ENCODE results near the gene TNFRSF19.
"Not testable (repeated sequence)": the region's sequence is repeated elsewhere in the genome, so short reads cannot be mapped to it uniquely, and the experiment has no call there.

TNFRSF19 gene

DNA sequence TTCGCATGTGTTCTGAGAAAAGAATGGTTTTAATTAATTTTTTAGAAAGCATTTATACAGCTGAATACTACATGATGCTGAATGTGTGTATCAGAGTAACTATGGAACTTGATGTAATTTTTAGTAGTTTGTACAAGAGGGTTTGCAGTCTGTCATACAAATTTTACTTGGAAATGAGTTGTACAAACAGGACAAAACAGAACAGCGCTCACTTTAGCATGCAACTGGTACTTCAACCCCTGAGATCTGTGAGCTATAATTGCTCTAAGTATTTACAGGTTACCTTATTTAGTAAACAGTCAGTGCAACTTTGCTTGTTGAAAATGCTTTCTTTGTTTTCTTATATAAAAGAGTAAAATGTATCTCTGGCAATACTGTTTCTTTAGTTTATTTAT lies 706 bp downstream of the TNFRSF19 start:
- DNase-seq = no peak

DNA sequence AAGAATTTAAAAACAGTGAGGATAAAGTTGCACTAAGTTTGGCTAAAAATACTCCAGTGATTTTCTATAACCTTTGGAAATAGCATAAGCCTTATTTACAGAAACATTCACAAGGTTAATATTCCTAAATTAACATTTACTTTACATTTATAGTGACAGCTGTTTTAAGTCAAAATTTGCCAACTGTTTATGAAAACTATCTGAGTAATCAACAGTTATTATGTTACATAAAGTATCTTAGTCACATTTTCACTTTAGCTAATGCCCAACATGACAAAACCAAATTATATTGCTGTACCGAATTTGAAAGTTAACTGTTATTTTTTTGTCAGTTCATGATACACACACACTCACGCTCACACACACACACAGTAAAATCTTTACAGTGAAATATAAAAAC lies 1.2 kb downstream of the TNFRSF19 start:
- DNase-seq = no peak

DNA sequence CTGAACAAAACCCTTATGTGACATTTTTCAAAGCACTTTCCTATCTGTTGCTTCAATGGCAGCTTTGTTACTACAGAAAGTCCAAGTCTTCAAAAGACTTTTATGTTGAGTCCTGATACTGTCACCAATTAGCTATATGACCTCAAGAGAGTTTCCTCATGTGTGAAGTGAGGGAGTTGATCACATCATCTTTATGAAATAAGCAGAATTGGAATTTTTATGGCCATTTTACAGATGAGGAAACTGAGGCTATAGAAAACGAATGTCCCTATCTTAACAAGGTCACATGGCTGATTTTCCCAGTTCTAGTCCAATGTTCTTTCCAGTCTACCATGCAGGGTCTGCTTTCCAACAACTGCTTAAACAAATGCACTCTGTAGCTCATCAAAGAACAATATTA lies 2.6 kb downstream of the TNFRSF19 start:
- no peak for DNase-seq

DNA sequence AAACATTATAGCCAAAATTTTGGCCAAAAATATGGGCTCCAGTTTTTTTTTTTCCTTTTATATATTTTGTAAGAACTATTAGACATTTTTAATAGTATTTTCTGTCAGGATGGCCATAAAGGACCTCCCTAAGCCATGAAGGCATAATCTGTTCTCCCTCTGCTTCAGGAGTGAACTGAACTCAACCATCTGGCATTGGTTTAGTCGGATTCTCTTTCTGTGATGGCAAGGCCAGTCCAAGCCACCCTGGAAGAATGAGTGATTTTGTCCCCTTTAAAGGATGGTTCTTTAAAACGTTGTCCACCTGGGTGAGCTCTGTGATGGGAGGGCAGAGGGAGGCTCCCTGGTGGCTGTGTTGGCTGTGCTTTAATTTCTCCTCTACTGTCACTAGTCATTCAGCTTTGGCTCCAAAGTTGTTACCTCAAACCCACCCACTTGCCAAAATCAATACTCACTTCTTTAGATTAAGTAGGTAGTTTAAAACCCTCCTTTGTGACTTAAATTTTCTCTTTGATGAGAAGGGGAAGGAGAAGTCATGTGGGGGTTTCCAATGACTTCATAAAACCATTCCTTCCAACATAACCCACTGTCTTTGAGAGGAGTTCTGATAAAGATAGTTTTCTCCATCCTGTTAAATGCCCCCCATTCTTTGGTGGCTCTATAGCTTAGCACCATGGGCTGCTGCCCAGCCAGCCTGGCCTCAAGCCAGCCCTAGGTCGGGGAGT lies 4.4 kb downstream of the TNFRSF19 start:
- no peak for DNase-seq

DNA sequence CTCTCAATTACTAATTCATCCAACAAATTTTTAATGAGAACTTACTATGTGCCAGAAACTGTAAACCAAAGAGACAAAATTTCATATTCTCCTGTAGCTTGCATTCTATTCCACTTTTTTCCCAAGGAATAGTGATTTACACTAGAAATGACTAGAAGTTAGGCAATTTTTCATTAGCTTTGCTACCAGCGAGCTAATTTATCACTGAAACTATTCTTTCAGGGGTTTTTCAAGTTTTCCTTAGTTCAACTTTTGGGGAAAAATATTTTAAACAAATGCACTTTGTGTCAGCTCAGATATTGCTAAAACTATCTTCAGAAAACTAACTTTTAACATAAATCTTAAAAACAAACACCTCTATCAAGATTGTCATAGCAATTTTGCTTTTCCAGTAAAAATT lies 5.4 kb downstream of the TNFRSF19 start:
- DNase-seq = no peak

DNA sequence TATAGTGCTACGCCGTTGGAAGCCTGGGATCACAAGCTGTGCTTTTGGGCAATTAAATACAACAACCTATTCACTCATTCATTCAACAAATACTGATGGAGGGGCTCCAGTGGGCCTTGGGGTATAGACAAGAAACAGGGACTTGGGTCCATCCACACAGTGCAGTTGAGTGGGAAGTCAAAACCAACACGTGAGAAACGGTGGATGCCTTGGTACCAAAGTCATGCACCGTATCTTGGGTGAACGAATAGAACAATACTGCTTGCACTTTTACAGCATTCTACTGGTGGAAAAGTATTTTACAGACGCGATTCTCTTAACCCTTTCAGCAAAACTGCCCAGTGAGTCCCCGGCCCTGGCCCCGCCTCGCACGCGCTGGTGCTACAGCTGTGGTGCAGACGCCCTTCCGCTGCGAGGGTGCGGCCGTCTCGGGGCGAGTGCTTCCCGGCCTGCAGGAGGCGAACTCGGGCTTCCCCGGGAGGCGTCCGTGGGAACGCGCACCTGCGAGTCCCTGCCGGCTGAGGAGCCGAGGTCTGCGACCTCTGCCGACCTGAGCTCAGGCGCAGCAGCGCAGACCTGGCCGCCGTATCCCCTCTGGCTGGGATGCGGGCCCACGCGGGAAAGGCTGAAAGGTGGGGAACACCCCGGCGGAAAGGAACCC lies 8.3 kb downstream of the TNFRSF19 start:
- peak; percentile 64 for DNase-seq

DNA sequence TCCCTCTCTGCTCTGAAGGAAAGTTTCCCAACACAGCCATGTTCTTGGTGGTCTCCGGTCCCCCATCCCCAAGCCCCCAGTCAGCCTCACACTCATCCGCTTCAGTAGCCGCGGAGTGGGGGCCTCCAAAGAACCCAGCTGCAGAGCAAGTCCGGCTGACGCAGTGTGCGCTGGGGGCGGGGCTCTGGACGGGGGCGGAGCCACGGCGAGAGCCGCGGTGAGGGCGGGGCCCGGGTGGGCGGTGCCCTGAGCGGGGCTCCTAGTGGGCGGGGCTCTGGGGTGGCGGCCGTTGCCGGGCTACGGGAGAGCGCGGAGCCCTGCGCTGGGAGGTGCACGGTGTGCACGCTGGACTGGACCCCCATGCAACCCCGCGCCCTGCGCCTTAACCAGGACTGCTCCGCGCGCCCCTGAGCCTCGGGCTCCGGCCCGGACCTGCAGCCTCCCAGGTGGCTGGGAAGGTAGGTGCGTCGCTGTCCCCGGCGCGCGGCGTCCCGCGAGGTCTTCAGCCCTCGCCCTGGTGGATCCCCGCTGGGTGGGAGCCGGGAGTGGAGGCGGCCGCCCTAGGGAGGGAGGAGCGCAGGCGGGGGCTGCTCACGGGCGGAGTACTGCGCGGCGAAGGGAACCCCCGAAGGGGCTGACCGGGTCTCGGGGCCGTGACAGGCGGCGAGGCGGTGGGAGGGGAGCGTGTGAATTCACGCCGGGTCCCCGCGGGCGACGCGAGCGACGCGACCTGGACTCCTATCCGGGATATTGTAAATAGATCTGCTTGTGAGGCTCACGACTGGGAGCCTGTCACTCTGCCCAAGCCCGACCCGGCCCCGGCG lies 9.1 kb downstream of the TNFRSF19 start:
- peak; percentile 91 for DNase-seq

DNA sequence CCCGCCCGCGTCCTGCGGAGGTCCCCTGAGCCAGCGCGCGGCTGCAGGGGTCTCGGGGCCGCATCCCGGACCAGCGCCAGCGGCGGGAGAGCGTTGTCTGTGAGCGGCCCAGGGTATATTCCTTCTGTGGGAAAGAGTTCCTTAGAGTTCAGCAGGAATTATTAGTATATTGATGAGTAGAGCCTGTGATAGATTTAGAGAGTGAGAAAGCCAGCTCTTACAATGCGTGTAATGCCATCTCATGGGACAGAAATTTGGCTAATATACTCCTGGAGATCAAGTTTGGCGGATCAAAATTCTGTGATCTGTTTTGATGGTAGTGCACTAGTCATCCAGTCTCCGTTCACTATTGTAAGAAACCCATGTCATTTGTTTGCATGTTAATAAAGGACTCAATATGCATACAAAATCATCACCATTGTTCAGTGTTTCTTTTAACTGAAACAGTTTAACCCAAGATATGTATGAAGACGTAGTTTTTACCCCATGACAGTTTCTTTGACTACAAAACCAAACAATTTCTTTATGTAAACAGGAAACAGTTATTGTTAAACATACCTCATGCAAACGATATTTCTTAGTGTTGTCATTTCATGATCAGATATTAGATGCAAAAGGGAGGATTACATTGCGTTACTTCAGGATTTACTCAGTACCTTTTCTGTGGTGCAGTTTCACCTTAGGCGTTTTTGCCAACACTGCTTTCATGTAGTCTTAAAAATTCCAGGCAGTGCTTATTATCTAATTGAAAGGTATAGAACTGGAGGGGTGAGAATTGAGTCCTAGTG lies 9.9 kb downstream of the TNFRSF19 start:
- no peak for DNase-seq

DNA sequence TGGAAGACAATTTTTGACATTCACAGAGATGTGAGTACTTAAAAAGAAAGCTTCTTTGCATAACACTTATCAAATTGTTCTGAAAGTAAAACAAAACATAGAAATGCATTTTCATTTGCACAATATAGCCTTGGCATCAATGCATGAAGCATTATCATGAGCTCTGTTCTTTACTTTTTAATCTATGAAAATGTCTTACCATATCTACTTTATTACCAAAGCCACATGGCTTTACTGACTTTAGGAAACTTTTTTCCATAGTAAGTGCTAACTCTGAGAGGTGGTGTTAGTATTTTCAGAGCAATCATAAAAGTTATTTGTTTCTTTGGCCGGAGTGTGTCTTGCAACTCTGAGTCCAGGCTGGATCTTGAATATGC lies 10.5 kb downstream of the TNFRSF19 start:
- no peak for DNase-seq

DNA sequence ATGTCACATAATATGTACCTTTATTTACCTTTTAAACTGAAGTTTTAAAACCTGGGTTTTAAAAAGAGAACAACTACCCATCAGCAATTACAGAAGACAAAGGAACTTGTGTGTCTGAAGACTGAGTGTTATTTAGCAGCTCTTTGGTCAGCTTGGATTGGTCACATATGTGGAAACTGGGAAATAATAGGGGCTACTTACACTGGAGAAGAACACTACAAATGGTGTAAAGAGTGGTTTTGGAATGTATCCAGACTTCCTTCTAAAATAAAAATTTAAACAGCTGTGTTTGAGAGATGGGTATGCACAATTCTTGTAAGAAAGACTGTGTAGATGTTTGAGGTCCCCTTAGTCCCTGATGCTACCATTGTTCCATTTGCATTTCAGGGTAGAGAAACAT lies 13.3 kb downstream of the TNFRSF19 start:
- DNase-seq = no peak

DNA sequence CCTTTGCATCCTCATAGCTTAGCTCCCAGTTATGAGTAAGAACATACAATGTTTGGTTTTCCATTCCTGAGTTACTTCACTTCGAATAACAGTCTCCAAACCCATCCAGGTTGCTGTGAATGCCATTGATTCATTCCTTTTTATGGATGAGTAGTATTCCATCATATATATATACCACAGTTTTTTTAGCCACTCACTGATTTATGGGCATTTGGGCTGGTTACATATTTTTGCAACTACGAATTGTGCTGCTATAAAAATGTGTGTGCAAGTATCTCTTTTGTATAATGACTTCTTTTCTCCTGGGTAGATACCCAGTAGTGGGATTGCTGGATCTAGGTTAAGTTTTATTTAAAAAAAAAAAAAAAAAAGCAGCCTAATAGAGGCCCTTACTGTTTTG lies 14.1 kb downstream of the TNFRSF19 start:
- DNase-seq = no peak

DNA sequence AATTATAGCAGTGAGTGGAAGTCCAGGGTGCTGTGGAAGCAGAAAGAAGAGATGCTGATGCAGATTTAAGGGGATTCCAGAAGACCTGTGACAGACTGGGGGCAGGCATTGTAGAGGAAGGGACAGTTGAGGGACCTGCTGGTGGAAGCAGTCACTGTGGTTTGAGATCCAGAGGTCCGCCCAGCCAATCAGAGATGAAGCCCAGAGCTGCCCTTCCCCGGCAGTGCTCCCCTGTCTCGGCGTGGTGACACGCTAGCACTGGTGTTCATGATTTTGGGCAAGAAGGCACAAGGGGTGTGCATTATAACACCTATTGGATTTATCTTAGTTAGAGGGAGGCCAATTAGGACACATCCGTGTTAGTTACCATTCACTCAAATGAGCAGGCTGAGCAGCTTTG lies 16.1 kb downstream of the TNFRSF19 start:
- no peak for DNase-seq

DNA sequence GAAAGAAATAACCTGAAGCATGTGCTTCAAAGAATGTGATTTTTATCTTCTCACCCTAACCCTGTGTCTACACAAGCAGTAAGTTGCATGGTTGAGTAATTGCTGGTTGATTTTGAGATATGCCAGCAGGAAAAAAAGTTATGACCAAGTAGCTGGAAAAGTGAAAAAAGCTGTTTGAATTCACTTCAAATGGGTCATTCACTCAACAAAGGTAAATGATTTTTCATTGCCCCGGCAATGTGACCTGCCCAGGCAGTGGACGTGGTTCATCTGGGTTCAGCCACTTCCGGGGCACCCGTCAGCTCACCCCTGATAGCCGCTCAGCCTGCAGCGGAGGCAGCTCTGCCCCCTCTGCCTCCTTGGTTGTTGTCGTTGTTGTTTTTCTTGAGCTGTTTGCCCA lies 18.5 kb downstream of the TNFRSF19 start:
- no peak for DNase-seq

DNA sequence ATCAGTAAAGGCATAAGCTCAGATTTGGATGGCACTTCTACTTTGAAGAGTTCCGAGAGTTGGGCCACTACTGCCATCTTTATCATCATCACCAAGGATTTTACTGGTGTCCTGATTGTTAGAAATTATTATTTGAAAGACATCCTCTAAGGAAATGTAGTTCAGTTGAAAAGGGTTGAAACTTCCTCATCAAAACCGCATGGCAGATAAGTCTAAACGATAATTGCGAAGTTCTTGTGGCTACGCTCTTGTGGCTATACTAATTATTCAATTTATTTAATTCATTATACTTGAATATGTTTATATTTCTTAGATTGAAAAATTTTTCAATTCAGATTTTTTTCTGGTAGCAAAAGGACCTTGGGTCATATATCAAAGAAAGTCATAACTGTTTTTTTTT lies 22.4 kb downstream of the TNFRSF19 start:
- DNase-seq = no peak

DNA sequence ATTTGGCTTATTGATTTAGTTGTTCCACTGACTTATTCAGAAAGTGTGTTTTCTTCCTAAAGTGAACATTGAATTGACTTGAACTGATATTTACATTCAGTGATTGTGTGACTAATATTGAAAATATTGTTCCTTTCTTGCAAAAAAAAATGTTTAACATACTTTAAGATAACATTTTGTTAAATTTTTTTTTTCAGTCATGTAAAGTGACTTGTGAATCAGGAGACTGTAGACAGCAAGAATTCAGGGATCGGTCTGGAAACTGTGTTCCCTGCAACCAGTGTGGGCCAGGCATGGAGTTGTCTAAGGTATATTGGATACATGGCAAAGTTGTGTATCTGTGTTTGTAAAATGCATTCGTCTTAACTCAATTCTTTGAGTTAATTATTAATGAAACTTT lies 22.9 kb downstream of the TNFRSF19 start:
- no peak for DNase-seq

DNA sequence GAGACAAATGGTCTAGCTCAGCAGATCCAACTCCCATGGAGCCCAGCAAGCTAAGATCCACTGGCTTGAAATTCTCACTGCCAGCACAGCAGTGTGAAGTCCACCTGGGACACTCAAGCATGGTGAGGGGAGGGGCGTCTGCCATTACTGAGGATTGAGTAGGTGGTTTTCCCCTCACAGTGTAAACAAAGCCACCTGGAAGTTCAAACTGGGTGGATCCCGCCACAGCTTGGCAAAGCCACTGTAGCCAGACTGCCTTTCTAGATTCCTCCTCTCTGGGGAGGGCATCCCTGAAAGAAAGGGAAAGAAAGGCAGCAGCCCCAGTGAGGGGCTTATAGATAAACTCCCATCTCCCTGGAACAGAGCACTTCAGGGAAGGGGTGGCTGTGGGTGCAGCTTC lies 24.1 kb downstream of the TNFRSF19 start:
- not testable (repeated sequence) for DNase-seq

DNA sequence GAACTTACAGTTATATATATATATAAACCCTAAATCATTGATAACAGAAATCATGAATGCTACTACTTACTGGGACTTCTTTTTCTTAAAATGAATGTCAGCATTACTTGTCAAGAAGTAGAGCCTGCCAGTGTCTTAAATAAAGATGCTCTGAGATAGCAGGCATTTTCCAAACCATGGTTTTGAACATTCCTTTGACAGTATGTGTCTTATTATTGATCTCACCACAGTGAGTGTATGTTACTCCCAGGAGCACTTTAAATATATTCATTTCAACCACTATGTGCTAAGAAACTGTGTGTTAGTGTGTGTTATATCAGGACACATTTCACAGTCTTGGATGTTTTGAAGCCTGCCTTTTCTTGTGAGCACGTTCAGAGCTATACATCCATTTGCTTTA lies 28.2 kb downstream of the TNFRSF19 start:
- DNase-seq = no peak

DNA sequence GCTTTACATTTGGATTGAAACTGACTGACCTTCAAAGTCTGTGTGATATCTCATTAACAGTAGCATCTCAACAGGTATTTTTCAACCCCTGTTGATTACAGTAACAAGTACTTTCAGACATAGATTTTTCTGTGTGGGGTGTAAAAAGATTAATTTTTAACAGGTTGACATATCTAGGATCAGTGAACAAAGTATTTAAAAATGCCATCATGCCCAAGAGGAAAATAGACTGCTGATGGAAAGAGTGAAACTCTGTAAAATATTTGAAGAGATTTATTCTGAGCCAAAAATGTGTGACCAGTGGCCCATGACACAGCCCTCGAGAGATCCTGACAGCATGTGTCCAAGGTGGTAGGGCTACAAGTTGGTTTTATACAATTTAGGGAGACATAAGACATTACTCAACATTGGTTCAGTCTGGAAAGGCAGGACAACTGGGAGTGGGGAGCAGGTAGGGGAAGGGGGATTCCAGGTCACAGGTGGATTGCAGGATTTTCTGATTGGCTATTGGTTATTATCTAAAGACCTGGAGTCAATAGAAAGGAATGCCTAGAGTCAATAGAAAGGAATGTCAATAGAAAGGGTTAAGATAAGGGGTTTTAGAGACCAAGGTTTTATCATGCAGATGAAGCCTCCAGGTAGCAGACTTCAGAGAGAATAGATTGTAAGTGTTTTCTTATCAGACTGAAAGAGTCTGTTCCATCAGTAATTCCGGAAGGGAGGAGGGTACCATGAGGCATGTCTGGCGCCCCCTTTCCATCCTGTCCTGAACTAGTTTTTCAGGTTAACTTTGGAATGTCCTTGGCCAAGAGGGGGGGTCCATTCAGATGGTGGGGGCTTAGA lies 29.1 kb downstream of the TNFRSF19 start:
- DNase-seq = no peak

DNA sequence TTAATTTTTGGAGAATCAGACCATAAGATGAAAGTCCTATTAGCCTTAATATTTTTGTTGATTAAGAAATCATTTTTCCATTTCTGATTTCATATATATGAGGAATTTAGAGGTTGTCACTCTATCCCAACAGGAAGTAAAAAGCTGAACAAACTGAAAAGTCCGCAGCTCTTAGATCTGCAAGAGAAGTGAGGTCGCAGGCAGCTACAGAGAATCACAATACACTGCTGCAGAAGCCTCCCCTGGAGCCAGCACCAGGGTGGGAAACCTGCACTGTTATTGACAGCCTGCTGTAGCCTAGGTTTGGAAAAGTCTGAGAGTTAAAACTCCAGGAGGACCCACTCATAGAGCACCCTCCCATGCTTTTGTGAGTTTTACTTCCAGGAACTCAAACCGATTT lies 29.9 kb downstream of the TNFRSF19 start:
- no peak for DNase-seq

DNA sequence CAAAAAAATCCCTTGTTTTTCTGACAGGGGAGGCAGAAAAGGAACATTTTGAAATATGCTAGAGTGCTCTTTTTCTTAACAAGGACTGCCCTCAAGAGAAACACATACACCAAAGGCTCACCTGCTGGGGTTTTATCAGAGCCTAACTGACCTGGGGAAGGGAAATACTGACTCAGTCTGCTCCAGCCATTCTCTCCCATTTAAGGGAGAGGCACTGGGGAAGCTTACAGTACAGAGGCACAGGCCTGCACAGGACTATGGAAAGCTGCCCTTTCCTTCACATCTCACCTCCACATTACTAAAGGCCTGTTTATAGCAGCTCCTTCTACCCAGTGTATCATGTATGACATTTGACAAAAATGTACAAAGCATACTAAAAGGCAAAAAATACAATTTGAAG lies 30.3 kb downstream of the TNFRSF19 start:
- no peak for DNase-seq

DNA sequence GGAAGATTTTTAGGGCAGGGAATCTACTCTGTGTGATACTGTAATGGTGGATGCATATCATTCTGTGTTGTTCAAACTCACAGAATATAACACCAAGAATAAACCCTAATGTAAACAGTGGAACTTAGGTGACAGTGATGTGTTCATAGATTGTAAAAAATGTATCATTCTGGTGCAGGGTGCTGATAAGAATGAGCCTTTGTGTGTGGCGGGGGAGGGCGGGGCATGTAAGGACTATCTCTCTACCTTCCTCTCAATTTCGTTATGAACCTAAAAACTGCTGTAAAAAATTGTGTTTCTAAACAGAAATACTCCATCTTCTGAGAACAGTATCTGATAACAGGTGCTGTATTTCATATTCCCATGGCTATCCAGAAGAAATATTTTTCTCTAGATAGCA lies 35.6 kb downstream of the TNFRSF19 start:
- no peak for DNase-seq

DNA sequence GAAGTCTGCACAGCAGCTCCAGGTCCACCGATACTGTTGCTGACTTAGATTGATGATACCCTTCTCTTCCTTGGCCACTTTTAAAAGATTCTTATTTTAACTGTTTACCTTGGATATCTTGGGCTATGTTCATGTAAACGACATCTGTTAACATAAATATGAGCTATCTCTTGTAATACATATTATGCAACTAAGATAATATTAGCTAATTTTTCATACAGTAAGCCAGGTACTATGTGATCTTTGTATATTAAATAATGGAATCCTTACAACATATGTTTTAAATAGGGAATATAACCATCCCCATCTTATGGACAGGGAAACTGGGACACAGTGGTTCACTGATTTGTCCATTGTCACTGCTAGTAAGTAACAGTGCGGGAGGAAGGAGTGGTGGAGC lies 37.9 kb downstream of the TNFRSF19 start:
- no peak for DNase-seq

All from CD4-positive, alpha-beta T cell treated with Interleukin-17A for 1 hour (primary cell).